ENCODE results near the gene TTLL7. TPM values are rescaled to one million over a fixed set of nuclear protein-coding genes. Genes with fewer than 3 reads are reported as not detected.

TTLL7 gene
- total RNA-seq, 1 donor from 2014 or later, result not detected

DNA sequence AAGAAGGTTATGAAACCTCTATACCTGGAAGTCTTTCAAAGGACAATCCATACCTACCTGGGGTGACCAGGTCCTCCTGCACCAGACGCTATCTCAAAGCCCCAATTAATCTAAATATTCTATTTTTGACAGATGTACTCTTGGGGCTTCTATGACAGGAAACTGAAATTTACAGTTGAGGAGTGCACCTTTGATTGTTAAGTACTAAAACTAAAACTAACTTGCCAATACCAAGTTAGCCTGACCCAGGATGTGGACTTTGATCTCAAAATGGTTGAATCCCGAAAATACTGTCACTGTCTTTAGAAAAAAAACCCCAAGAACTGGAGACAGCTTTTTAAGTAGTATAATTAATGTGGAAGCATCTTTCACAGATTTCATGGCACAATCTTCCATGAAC, 162.4 kb downstream of the TTLL7 start:
- ChIA-PET POLR2A (no interaction called here), CTCF (no interaction called here)
- no peak for ATAC-seq (ENCODE audit: low read depth)
- no peaks in the 10 kb centered on the region for H3K27me3 Mint-ChIP-seq
- DNase-seq, result no peak
- no peak for TF ChIP-seq CTCF (IDR thresholded peaks at IDR 0.05)
- no peaks in the 10 kb centered on the region for H3K4me1 Mint-ChIP-seq
- no peaks in the 10 kb centered on the region for H3K9me3 Mint-ChIP-seq
- H3K4me3 Mint-ChIP-seq, result no peak overlapping the region
- no peak overlapping the region for H3K27ac Mint-ChIP-seq
- intact Hi-C loops (cut with micrococcal nuclease), result no loop called here
- H3K36me3 Mint-ChIP-seq (ENCODE audit: low read depth), result no peaks in the 10 kb centered on the region

- H3K36me3 Mint-ChIP-seq (ENCODE audit: low read depth), result no peaks in the 10 kb centered on the region
Measured at GRCh38 chr1:83834621-83835264, 164.2 kb downstream of the TTLL7 start.

GRCh38 chr1:83832194-83832593, 166.7 kb downstream of the TTLL7 start:
- TF ChIP-seq CTCF (IDR thresholded peaks at IDR 0.05), result no peak
- CTCF ChIA-PET, result no interaction called here
- POLR2A ChIA-PET, result no interaction called here
- Mint-ChIP-seq H3K36me3 (ENCODE audit: low read depth) (no peaks in the 10 kb centered on the region), H3K27me3 (no peaks in the 10 kb centered on the region), H3K27ac (no peak overlapping the region), H3K4me1 (no peaks in the 10 kb centered on the region), H3K4me3 (no peak overlapping the region), H3K9me3 (no peaks in the 10 kb centered on the region)
- ATAC-seq (ENCODE audit: low read depth) (no peak), DNase-seq (no peak)
- intact Hi-C loops (cut with micrococcal nuclease), result no loop called here

More at GRCh38 chr1:83834621-83835264, 164.2 kb downstream of the TTLL7 start:
- intact Hi-C loops (cut with micrococcal nuclease), result no loop called here
- Mint-ChIP-seq H3K4me1 (no peaks in the 10 kb centered on the region), H3K9me3 (no peaks in the 10 kb centered on the region), H3K27ac (no peak overlapping the region), H3K27me3 (no peaks in the 10 kb centered on the region), H3K4me3 (no peak overlapping the region)
- no peak for DNase-seq
- TF ChIP-seq CTCF (IDR thresholded peaks at IDR 0.05), result no peak
- CTCF ChIA-PET, result no interaction called here
- POLR2A ChIA-PET, result no interaction called here
- ATAC-seq (ENCODE audit: low read depth), result no peak

GRCh38 chr1:83829106-83829505, 169.8 kb downstream of the TTLL7 start:
- H3K9me3 Mint-ChIP-seq, result no peaks in the 10 kb centered on the region
- no peak overlapping the region for H3K27ac Mint-ChIP-seq
- H3K4me3 Mint-ChIP-seq, result no peak overlapping the region
- H3K36me3 Mint-ChIP-seq (ENCODE audit: low read depth), result no peaks in the 10 kb centered on the region
- ChIA-PET CTCF (no interaction called here), POLR2A (no interaction called here)
- H3K4me1 Mint-ChIP-seq, result no peaks in the 10 kb centered on the region
- no peaks in the 10 kb centered on the region for H3K27me3 Mint-ChIP-seq
- intact Hi-C loops (cut with micrococcal nuclease), result no loop called here
- ATAC-seq (ENCODE audit: low read depth), result no peak
- no peak for TF ChIP-seq CTCF (IDR thresholded peaks at IDR 0.05)
- DNase-seq, result no peak

DNA sequence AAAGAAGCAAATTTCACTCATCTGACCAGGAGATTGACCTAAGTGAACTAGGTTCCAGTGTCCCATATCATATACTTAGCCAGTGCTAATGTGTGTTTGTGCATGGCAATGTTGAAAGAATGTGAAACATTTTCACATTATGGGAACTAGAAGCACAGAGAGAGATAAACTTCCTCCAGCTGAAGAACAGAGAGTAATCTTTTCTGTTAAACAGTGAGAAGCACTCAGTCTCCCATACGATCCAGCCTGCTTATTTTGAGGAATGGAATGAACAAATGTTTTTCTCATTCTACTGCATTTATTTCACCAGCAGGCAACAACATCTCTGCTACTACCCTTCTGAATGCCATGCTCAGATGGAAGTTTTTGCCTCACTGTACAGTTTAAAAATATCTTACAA, 170.5 kb downstream of the TTLL7 start:
- no peaks in the 10 kb centered on the region for H3K36me3 Mint-ChIP-seq (ENCODE audit: low read depth)
- ChIA-PET CTCF (no interaction called here), POLR2A (no interaction called here)

More for the DNA sequence above, 170.5 kb downstream of the TTLL7 start:
- ATAC-seq (ENCODE audit: low read depth) (no peak), DNase-seq (no peak)
- Mint-ChIP-seq H3K27ac (no peak overlapping the region), H3K4me1 (no peaks in the 10 kb centered on the region), H3K27me3 (no peaks in the 10 kb centered on the region), H3K4me3 (no peak overlapping the region), H3K9me3 (no peaks in the 10 kb centered on the region)
- no peak for TF ChIP-seq CTCF (IDR thresholded peaks at IDR 0.05)
- intact Hi-C loops (cut with micrococcal nuclease), result no loop called here

All from activated B cell treated with CpG ODN at 0.5 μM for 24 hours (primary cell).